GM23248 (cell line): ENCODE data around the gene P3R3URF. TPM values are rescaled to one million over a fixed set of nuclear protein-coding genes. Genes with fewer than 3 reads are reported as not detected.
A peak's percentile ranks its signal among the peaks of the same experiment; 100 is the strongest.

Source experiments
- DNase-seq: peaks from one replicate; pipeline ENCODE4 v3.0.0-alpha.2; 2015
- H2AFZ ChIP-seq: fragments of 200-600 bp; sonication (generic); 2 replicates; pipeline ENCODE4 v1.6.1; 2016; ENCODE audit warnings: antibody characterized with exemption
- H3F3A ChIP-seq: fragments of 200-600 bp; sonication (generic); 2 replicates; pipeline ENCODE4 v1.6.1; 2016; ENCODE audit warnings: mild to moderate bottlenecking, antibody characterized with exemption, mixed run types; ENCODE audit not compliant: insufficient read depth
- H3K27ac ChIP-seq: fragments of 200-600 bp; sonication (generic); 2 replicates; pipeline ENCODE4 v1.5.1; 2016; ENCODE audit warnings: mild to moderate bottlenecking
- H3K27me3 ChIP-seq: fragments of 200-600 bp; sonication (generic); replicated peaks from 2 replicates; pipeline ENCODE4 v1.6.1; 2016; ENCODE audit warnings: mild to moderate bottlenecking; ENCODE audit not compliant: insufficient read depth
- H3K36me3 ChIP-seq: fragments of 200-600 bp; sonication (generic); 2 replicates; pipeline ENCODE4 v1.6.1; 2016; ENCODE audit warnings: low read depth, mild to moderate bottlenecking
- H3K4me1 ChIP-seq: fragments of 200-600 bp; sonication (generic); 2 replicates; pipeline ENCODE4 v1.6.1; 2016; ENCODE audit warnings: mild to moderate bottlenecking; ENCODE audit not compliant: insufficient read depth
- H3K4me2 ChIP-seq: fragments of 200-600 bp; sonication (generic); one replicate; pipeline ENCODE4 v1.6.1; 2016; ENCODE audit warnings: mild to moderate bottlenecking; ENCODE audit not compliant: unreplicated experiment
- H3K4me3 ChIP-seq: fragments of 200-600 bp; sonication (generic); 2 replicates; pipeline ENCODE4 v1.5.1; 2016; ENCODE audit warnings: mild to moderate bottlenecking
- H3K79me2 ChIP-seq: fragments of 200-600 bp; sonication (generic); 2 replicates; pipeline ENCODE4 v1.6.1; 2016; ENCODE audit warnings: mild to moderate bottlenecking; ENCODE audit not compliant: insufficient read depth
- H3K9ac ChIP-seq: fragments of 200-600 bp; sonication (generic); 2 replicates; pipeline ENCODE4 v1.6.1; 2016; ENCODE audit warnings: mild to moderate bottlenecking
- H3K9me2 ChIP-seq: fragments of 200-600 bp; sonication (generic); 2 replicates; pipeline ENCODE4 v1.6.1; 2016; ENCODE audit warnings: mixed run types, mild to moderate bottlenecking, moderate library complexity; ENCODE audit not compliant: insufficient read depth
- H3K9me3 ChIP-seq: fragments of 200-600 bp; sonication (generic); one replicate; pipeline ENCODE4 v1.6.1; 2017; ENCODE audit warnings: low read depth
- H4K20me1 ChIP-seq: fragments of 200-600 bp; sonication (generic); 2 replicates; pipeline ENCODE4 v1.6.0; 2016; ENCODE audit not compliant: insufficient read depth
- EZH2 ChIP-seq: fragments of 200-600 bp; sonication (generic); IDR thresholded peaks from 2 replicates; pipeline ENCODE4 v1.6.1; 2018; ENCODE audit warnings: antibody characterized with exemption, mild to moderate bottlenecking; ENCODE audit not compliant: insufficient read depth, poor library complexity, severe bottlenecking
- EZH2phosphoT487 ChIP-seq: fragments of 200-600 bp; sonication (generic); IDR thresholded peaks from 2 replicates; pipeline ENCODE4 v1.6.1; 2018; ENCODE audit warnings: antibody characterized with exemption, moderate library complexity, mild to moderate bottlenecking, low read depth; ENCODE audit not compliant: insufficient read depth
- WGBS, 2 experiments: methylation state at CpG; one replicate each; pipeline ENCODE4 v1.1.6; 2015 to 2017; ENCODE audit warnings: low lambda C conversion rate in 2 of 2, low coverage in 1 of 2; ENCODE audit errors: missing lambda C conversion rate in 2 of 2; 5-methylcytosine and 5-hydroxymethylcytosine counted together
- in situ Hi-C: fragments of 300-500 bp; cut with MboI; formaldehyde crosslinking; loops from 2 replicates; pipeline ENCODE4 v1.15.0; 2020
- polyA plus RNA-seq: library from polyadenylated mRNA; unstranded; fragments of >200 nt; fragmentation: Nextera tagmentation; extraction: Ambion mirVana; gene quantifications from 2 replicates; pipeline ENCODE4 v1.2.1, GENCODE V29; 2016
- small RNA-seq: library from RNA; depleted of rRNA; stranded (forward); fragments of <200 nt; gene quantifications from one replicate; pipeline ENCODE3, GENCODE V24; 2014; ENCODE audit warnings: low read depth, low replicate concordance
- total RNA-seq: library from RNA; depleted of rRNA; stranded (reverse); fragments of >200 nt; shearing (Covaris generic); gene quantifications from 2 replicates; pipeline ENCODE4 v1.2.3, GENCODE V29; 2014; rRNA removed

Gene P3R3URF
- total and polyA plus RNA-seq, 2 experiments from 2014 or later = not detected

DNA sequence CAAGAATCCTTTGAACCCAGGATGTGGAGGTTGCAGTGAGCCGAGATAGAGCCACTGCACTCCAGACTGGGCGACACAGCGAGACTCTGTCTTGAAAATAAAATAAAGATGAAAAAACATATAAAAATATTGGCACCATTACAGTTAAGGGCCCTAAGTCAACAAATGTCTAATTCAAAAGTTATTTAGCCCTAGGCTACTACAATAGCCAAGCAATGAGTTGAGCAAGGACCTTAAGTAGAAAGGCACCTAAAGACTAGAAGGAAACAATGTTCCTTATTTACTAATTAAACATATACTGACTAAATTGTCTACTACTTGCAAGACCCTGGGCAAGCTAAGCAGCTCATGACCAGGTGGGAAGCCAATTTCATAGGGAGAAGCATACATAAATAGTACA lies 47.9 kb downstream of the P3R3URF start:
- Histone ChIP-seq H3K9me3 (no peaks in the 10 kb centered on the region), H3F3A (no peaks in the 10 kb centered on the region), H3K27ac (no peak overlapping the region), H3K27me3 (0 out of 2 replicates have a peak, but pooled peaks cover 4% of the 10 kb centered on the region), H4K20me1 (no peaks in the 10 kb centered on the region), H3K79me2 (no peaks in the 10 kb centered on the region), H3K9me2 (no peaks in the 10 kb centered on the region), H3K36me3 (no peaks in the 10 kb centered on the region), H3K4me2 (no peak overlapping the region), H2AFZ (no peak overlapping the region), H3K9ac (no peak overlapping the region), H3K4me1 (0 out of 2 replicates have a peak, but pooled peaks cover 8% of the 10 kb centered on the region), H3K4me3 (no peak overlapping the region)
- DNase-seq = peak; percentile 40
- in situ Hi-C loops = no loop called here
- no peak for TF ChIP-seq EZH2phosphoT487
- no peak for TF ChIP-seq EZH2
- WGBS, 2 experiments = 91 to 95% methylated on average over 3 of the region's 3 CpGs

Small RNA genes lying within 50 kb of the gene (small RNA-seq; reads per million reads assigned to genes)
- not detected for gene AL672043.1

Other genes starting within 250 kb of the P3R3URF start
- 0.76 and 1.9 TPM in 2 replicates for gene PIK3R3, start 43.9 kb downstream of the P3R3URF start, total RNA-seq
- 1.3 and 1.6 TPM in 2 replicates for gene PIK3R3, start 43.9 kb downstream of the P3R3URF start, polyA plus RNA-seq
- gene TSPAN1, start 1.4 kb downstream of the P3R3URF start, total RNA-seq = not detected in 2 replicates
- 0.38 and 0.70 TPM in 2 replicates for gene TSPAN1, start 1.4 kb downstream of the P3R3URF start, polyA plus RNA-seq
- gene POMGNT1, start 21.9 kb upstream of the P3R3URF start, total RNA-seq = 79.1 and 98.6 TPM in 2 replicates
- gene POMGNT1, start 21.9 kb upstream of the P3R3URF start, polyA plus RNA-seq = 57.6 and 58.9 TPM in 2 replicates
- 2.8 and 3.3 TPM in 2 replicates for gene LURAP1, start 26.8 kb upstream of the P3R3URF start, total RNA-seq
- 1.9 and 2.4 TPM in 2 replicates for gene LURAP1, start 26.8 kb upstream of the P3R3URF start, polyA plus RNA-seq
- gene RAD54L, start 71.3 kb upstream of the P3R3URF start, total RNA-seq = 1.9 and 3.0 TPM in 2 replicates
- 4.4 and 4.9 TPM in 2 replicates for gene RAD54L, start 71.3 kb upstream of the P3R3URF start, polyA plus RNA-seq
- 131 and 133 TPM in 2 replicates for gene LRRC41, start 127.1 kb upstream of the P3R3URF start, total RNA-seq
- 103 and 108 TPM in 2 replicates for gene LRRC41, start 127.1 kb upstream of the P3R3URF start, polyA plus RNA-seq
- 334 and 337 TPM in 2 replicates for gene UQCRH, start 127.2 kb upstream of the P3R3URF start, total RNA-seq
- 237 and 238 TPM in 2 replicates for gene UQCRH, start 127.2 kb upstream of the P3R3URF start, polyA plus RNA-seq
- 11.7 and 12.5 TPM in 2 replicates for gene NSUN4, start 164.3 kb upstream of the P3R3URF start, total RNA-seq
- 11.4 and 14.9 TPM in 2 replicates for gene NSUN4, start 164.3 kb upstream of the P3R3URF start, polyA plus RNA-seq
- 0.38 and 0.97 TPM in 2 replicates for gene FAAH, start 217.8 kb upstream of the P3R3URF start, total RNA-seq
- 0.74 and 0.98 TPM in 2 replicates for gene FAAH, start 217.8 kb upstream of the P3R3URF start, polyA plus RNA-seq